Karpas-422 (cell line): Measurements from ENCODE around the gene MAP1LC3B2. TPM values are rescaled to one million over a fixed set of nuclear protein-coding genes. Genes with fewer than 3 reads are reported as not detected.
A peak's percentile ranks its signal among the peaks of the same experiment; 100 is the strongest.

Source experiments
- DNase-seq: peaks from one replicate; pipeline ENCODE4 v3.0.0-alpha.2; 2015
- H2AFZ ChIP-seq: fragments of 200-600 bp; sonication (generic); 2 replicates; pipeline ENCODE4 v1.6.1; 2014; ENCODE audit warnings: antibody characterized with exemption, low read length, mixed read lengths
- H3K27ac ChIP-seq: fragments of 200-600 bp; sonication (generic); 2 replicates; pipeline ENCODE4 v1.5.1; 2014; ENCODE audit warnings: mild to moderate bottlenecking, low read length, moderate library complexity
- H3K27me3 ChIP-seq: fragments of 200-600 bp; sonication (generic); 2 replicates; pipeline ENCODE4 v1.6.1; 2014; ENCODE audit warnings: low read length, mixed read lengths
- H3K36me3 ChIP-seq: fragments of 200-600 bp; sonication (generic); 2 replicates; pipeline ENCODE4 v1.6.1; 2014; ENCODE audit warnings: low read length, mixed read lengths; ENCODE audit not compliant: insufficient read depth
- H3K4me1 ChIP-seq: fragments of 200-600 bp; sonication (generic); 2 replicates; pipeline ENCODE4 v1.6.1; 2014; ENCODE audit warnings: mild to moderate bottlenecking, low read length, mixed read lengths
- H3K4me2 ChIP-seq: fragments of 200-600 bp; sonication (generic); 2 replicates; pipeline ENCODE4 v1.6.1; 2014; ENCODE audit warnings: low read length, low read depth, mild to moderate bottlenecking; ENCODE audit not compliant: poor library complexity, severe bottlenecking
- H3K4me3 ChIP-seq: fragments of 200-600 bp; sonication (generic); 2 replicates; pipeline ENCODE4 v1.5.1; 2014; ENCODE audit warnings: mild to moderate bottlenecking, antibody characterized with exemption, low read length, mixed read lengths
- H3K79me2 ChIP-seq: fragments of 200-600 bp; sonication (generic); 2 replicates; pipeline ENCODE4 v1.6.1; 2014; ENCODE audit warnings: mild to moderate bottlenecking, low read length, mixed read lengths
- H3K9ac ChIP-seq: fragments of 200-600 bp; sonication (generic); 2 replicates; pipeline ENCODE4 v1.6.0; 2014; ENCODE audit warnings: low read length
- H3K9me2 ChIP-seq: fragments of 200-600 bp; sonication (generic), shearing (Covaris generic); replicated peaks from 2 replicates; pipeline ENCODE4 v1.6.0; 2014; ENCODE audit warnings: mild to moderate bottlenecking, low read length, moderate library complexity; ENCODE audit not compliant: insufficient read depth
- H3K9me3 ChIP-seq: fragments of 300-700, 200-600 bp; sonication (generic); 2 replicates; pipeline ENCODE4 v1.6.1; 2014; ENCODE audit warnings: low read length, mixed read lengths
- H4K20me1 ChIP-seq: fragments of 200-600 bp; sonication (generic); 2 replicates; pipeline ENCODE4 v1.6.1; 2014; ENCODE audit warnings: mild to moderate bottlenecking, antibody characterized with exemption, low read length, low read depth; ENCODE audit not compliant: insufficient read depth
- total RNA-seq: library from RNA; depleted of rRNA; stranded (reverse); fragments of >200 nt; shearing (Covaris generic); gene quantifications from 2 replicates; pipeline ENCODE4 v1.2.3, GENCODE V29; 2014; ENCODE audit warnings: low replicate concordance

The MAP1LC3B2 gene
- total RNA-seq, 1 experiment from 2014 or later = 0.71 TPM

- Histone ChIP-seq H3K4me2 (no peak overlapping the region), H3K9me2 (no peaks in the 10 kb centered on the region), H3K9me3 (no peaks in the 10 kb centered on the region), H3K79me2 (no peaks in the 10 kb centered on the region), H3K36me3 (no peaks in the 10 kb centered on the region), H2AFZ (no peak overlapping the region), H3K27me3 (0 out of 2 replicates have a peak, but pooled peaks cover 4% of the 10 kb centered on the region), H3K4me3 (no peak overlapping the region), H3K27ac (no peak overlapping the region), H3K9ac (no peak overlapping the region), H4K20me1 (no peaks in the 10 kb centered on the region), H3K4me1 (no peaks in the 10 kb centered on the region)
- DNase-seq = no peak
Measured at GRCh38 chr12:116524964-116525379, 34.2 kb upstream of the MAP1LC3B2 start.

- no peak overlapping the region for H3K9ac ChIP-seq
- no peak overlapping the region for H2AFZ ChIP-seq
- no peak overlapping the region for H3K4me2 ChIP-seq
Measured at GRCh38 chr12:116525418-116526001, 33.7 kb upstream of the MAP1LC3B2 start.

GRCh38 chr12:116528065-116528464 lies 31.1 kb upstream of the MAP1LC3B2 start:
- no peaks in the 10 kb centered on the region for H3K36me3 ChIP-seq
- no peaks in the 10 kb centered on the region for H3K79me2 ChIP-seq
- no peak overlapping the region for H2AFZ ChIP-seq
- no peak overlapping the region for H3K9ac ChIP-seq
- H3K4me1 ChIP-seq = peaks cover 6% of the 10 kb centered on the region
- H3K27ac ChIP-seq = no peak overlapping the region
- H3K4me2 ChIP-seq = no peak overlapping the region
- DNase-seq = no peak
- no peaks in the 10 kb centered on the region for H3K9me2 ChIP-seq
- H3K4me3 ChIP-seq = no peak overlapping the region
- H4K20me1 ChIP-seq = no peaks in the 10 kb centered on the region
- H3K9me3 ChIP-seq = no peaks in the 10 kb centered on the region
- H3K27me3 ChIP-seq = no peaks in the 10 kb centered on the region

More at GRCh38 chr12:116525418-116526001, 33.7 kb upstream of the MAP1LC3B2 start:
- Histone ChIP-seq H4K20me1 (no peaks in the 10 kb centered on the region), H3K9me2 (no peaks in the 10 kb centered on the region), H3K36me3 (no peaks in the 10 kb centered on the region), H3K27ac (no peak overlapping the region), H3K9me3 (no peaks in the 10 kb centered on the region), H3K4me3 (no peak overlapping the region), H3K4me1 (no peaks in the 10 kb centered on the region), H3K27me3 (0 out of 2 replicates have a peak, but pooled peaks cover 1% of the 10 kb centered on the region), H3K79me2 (no peaks in the 10 kb centered on the region)
- no peak for DNase-seq

- Histone ChIP-seq H3K4me2 (no peak overlapping the region), H3K9ac (no peak overlapping the region), H3K4me3 (no peak overlapping the region), H4K20me1 (no peaks in the 10 kb centered on the region), H3K27ac (no peak overlapping the region), H3K9me3 (no peaks in the 10 kb centered on the region), H3K4me1 (peaks cover 10% of the 10 kb centered on the region), H3K36me3 (no peaks in the 10 kb centered on the region), H3K27me3 (no peaks in the 10 kb centered on the region), H3K79me2 (no peaks in the 10 kb centered on the region), H3K9me2 (no peaks in the 10 kb centered on the region), H2AFZ (no peak overlapping the region)
- DNase-seq = no peak
Measured at GRCh38 chr12:116528498-116528897, 30.7 kb upstream of the MAP1LC3B2 start.

GRCh38 chr12:116529048-116529447 lies 30.1 kb upstream of the MAP1LC3B2 start:
- no peaks in the 10 kb centered on the region for H3K36me3 ChIP-seq
- no peak overlapping the region for H2AFZ ChIP-seq
- no peak overlapping the region for H3K9ac ChIP-seq
- no peaks in the 10 kb centered on the region for H3K9me2 ChIP-seq
- no peak overlapping the region for H3K4me2 ChIP-seq
- no peaks in the 10 kb centered on the region for H3K27me3 ChIP-seq
- no peaks in the 10 kb centered on the region for H4K20me1 ChIP-seq
- no peaks in the 10 kb centered on the region for H3K79me2 ChIP-seq
- H3K4me3 ChIP-seq = no peak overlapping the region
- H3K9me3 ChIP-seq = no peaks in the 10 kb centered on the region
- no peak overlapping the region for H3K27ac ChIP-seq
- peaks cover 15% of the 10 kb centered on the region for H3K4me1 ChIP-seq
- DNase-seq = no peak

GRCh38 chr12:116529686-116530085 lies 29.5 kb upstream of the MAP1LC3B2 start:
- no peak for DNase-seq
- Histone ChIP-seq H3K4me1 (peaks cover 18% of the 10 kb centered on the region), H3K9me3 (no peaks in the 10 kb centered on the region), H4K20me1 (no peaks in the 10 kb centered on the region), H2AFZ (no peak overlapping the region), H3K4me2 (no peak overlapping the region), H3K4me3 (no peak overlapping the region), H3K27ac (no peak overlapping the region), H3K9me2 (no peaks in the 10 kb centered on the region), H3K27me3 (no peaks in the 10 kb centered on the region), H3K79me2 (no peaks in the 10 kb centered on the region), H3K36me3 (no peaks in the 10 kb centered on the region), H3K9ac (no peak overlapping the region)

- H3K4me1 ChIP-seq = peaks cover 18% of the 10 kb centered on the region
- H3K4me2 ChIP-seq = no peak overlapping the region
- DNase-seq = no peak
- H3K9me2 ChIP-seq = no peaks in the 10 kb centered on the region
- H3K4me3 ChIP-seq = no peak overlapping the region
- H3K9me3 ChIP-seq = no peaks in the 10 kb centered on the region
- H4K20me1 ChIP-seq = no peaks in the 10 kb centered on the region
- H2AFZ ChIP-seq = no peak overlapping the region
- no peaks in the 10 kb centered on the region for H3K36me3 ChIP-seq
- H3K27ac ChIP-seq = no peak overlapping the region
- H3K27me3 ChIP-seq = no peaks in the 10 kb centered on the region
- no peaks in the 10 kb centered on the region for H3K79me2 ChIP-seq
- no peak overlapping the region for H3K9ac ChIP-seq
Measured at GRCh38 chr12:116532428-116532827, 26.8 kb upstream of the MAP1LC3B2 start.

GRCh38 chr12:116532986-116533342 lies 26.2 kb upstream of the MAP1LC3B2 start:
- Histone ChIP-seq H3K36me3 (no peaks in the 10 kb centered on the region), H2AFZ (peak overlapping the region; percentile 93; the same call in 1 of the 2 replicates)

More at GRCh38 chr12:116532986-116533342, 26.2 kb upstream of the MAP1LC3B2 start:
- H3K9ac ChIP-seq = peak overlapping the region; percentile 58
- peak overlapping the region; percentile 93 for H3K4me2 ChIP-seq
- H3K9me2 ChIP-seq = no peaks in the 10 kb centered on the region
- H3K27me3 ChIP-seq = no peaks in the 10 kb centered on the region
- no peaks in the 10 kb centered on the region for H3K79me2 ChIP-seq
- H4K20me1 ChIP-seq = no peaks in the 10 kb centered on the region
- no peaks in the 10 kb centered on the region for H3K9me3 ChIP-seq
- no peak overlapping the region for H3K27ac ChIP-seq
- no peak for DNase-seq
- peaks cover 18% of the 10 kb centered on the region for H3K4me1 ChIP-seq
- peak overlapping the region; percentile 70; the same call in 1 of the 2 replicates for H3K4me3 ChIP-seq
